ENCODE data around the gene CCDC80.
"Not testable (repeated sequence)": the region's sequence is repeated elsewhere in the genome, so short reads cannot be mapped to it uniquely, and the experiment has no call there.

Gene CCDC80

GRCh38 chr3:112569265-112569664 lies 71.7 kb downstream of the CCDC80 start:
- no peaks in the 10 kb centered on the region for H3K9me3 ChIP-seq (ENCODE audit: control insufficient read depth, insufficient read depth, low read length)
- H3K27me3 ChIP-seq (ENCODE audit: control insufficient read depth, insufficient read depth, low read length) = no peaks in the 10 kb centered on the region
- no peak overlapping the region for H3K4me3 ChIP-seq (ENCODE audit: low read depth, low read length)
- H3K4me1 ChIP-seq (ENCODE audit: control insufficient read depth, insufficient read depth, low read length) = peaks cover 6% of the 10 kb centered on the region
- H3K36me3 ChIP-seq (ENCODE audit: control insufficient read depth, insufficient read depth, low read length) = peaks cover 7% of the 10 kb centered on the region
- no peak overlapping the region for H3K9ac ChIP-seq (ENCODE audit: low read depth, low read length)

GRCh38 chr3:112568642-112569041 lies 72.3 kb downstream of the CCDC80 start:
- H3K9me3 ChIP-seq (ENCODE audit: control insufficient read depth, insufficient read depth, low read length) = no peaks in the 10 kb centered on the region
- H3K4me1 ChIP-seq (ENCODE audit: control insufficient read depth, insufficient read depth, low read length) = peaks cover 8% of the 10 kb centered on the region
- H3K9ac ChIP-seq (ENCODE audit: low read depth, low read length) = no peak overlapping the region
- H3K4me3 ChIP-seq (ENCODE audit: low read depth, low read length) = no peak overlapping the region
- H3K27me3 ChIP-seq (ENCODE audit: control insufficient read depth, insufficient read depth, low read length) = no peaks in the 10 kb centered on the region
- H3K36me3 ChIP-seq (ENCODE audit: control insufficient read depth, insufficient read depth, low read length) = peaks cover 7% of the 10 kb centered on the region

DNA sequence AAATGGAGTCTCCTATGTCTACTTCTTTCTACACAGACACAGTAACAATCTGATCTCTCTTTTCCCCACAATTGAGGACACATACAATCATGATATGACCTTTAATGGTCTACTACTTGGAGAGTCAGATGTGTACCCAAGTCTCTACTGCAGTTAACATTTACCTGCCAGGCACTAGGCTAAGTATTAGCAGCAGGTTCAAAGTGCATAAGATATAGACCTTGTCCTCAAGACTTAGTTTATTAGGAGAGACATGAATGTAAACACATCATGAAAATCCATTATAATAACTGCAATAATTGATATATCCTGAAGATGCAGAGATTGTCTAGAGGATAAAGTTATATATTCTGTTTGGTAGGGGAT lies 76.0 kb downstream of the CCDC80 start:
- Histone ChIP-seq H3K27me3 (ENCODE audit: control insufficient read depth, insufficient read depth, low read length) (no peaks in the 10 kb centered on the region), H3K9me3 (ENCODE audit: control insufficient read depth, insufficient read depth, low read length) (no peaks in the 10 kb centered on the region), H3K4me3 (ENCODE audit: low read depth, low read length) (peak overlapping the region; percentile 27), H3K9ac (ENCODE audit: low read depth, low read length) (no peak overlapping the region), H3K4me1 (ENCODE audit: control insufficient read depth, insufficient read depth, low read length) (peaks cover 12% of the 10 kb centered on the region), H3K36me3 (ENCODE audit: control insufficient read depth, insufficient read depth, low read length) (no peaks in the 10 kb centered on the region)

DNA sequence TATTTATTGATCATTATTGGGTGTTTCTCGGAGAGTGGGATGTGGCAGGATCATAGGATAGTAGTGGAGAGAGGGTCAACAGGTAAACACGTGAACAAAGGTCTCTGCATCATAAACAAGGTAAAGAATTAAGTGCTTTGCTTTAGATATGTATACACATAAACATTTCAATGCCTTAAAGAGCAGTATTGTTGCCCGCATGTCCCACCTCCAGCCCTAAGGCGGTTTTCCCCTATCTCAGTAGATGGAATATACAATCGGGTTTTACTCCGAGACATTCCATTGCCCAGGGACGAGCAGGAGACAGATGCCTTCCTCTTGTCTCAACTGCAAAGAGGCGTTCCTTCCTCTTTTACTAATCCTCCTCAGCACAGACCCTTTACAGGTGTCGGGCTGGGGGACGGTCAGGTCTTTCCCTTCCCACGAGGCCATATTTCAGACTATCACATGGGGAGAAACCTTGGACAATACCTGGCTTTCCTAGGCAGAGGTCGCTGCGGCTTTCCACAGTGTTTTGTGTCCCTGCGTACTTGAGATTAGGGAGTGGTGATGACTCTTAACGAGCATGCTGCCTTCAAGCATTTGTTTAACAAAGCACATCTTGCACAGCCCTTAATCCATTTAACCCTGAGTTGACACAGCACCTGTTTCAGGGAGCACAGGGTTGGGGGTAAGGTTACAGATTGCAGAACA lies 76.5 kb downstream of the CCDC80 start:
- not testable (repeated sequence) for H3K36me3 ChIP-seq (ENCODE audit: control insufficient read depth, insufficient read depth, low read length); H3K9ac ChIP-seq (ENCODE audit: low read depth, low read length); H3K9me3 ChIP-seq (ENCODE audit: control insufficient read depth, insufficient read depth, low read length); H3K27me3 ChIP-seq (ENCODE audit: control insufficient read depth, insufficient read depth, low read length)
- H3K4me3 ChIP-seq (ENCODE audit: low read depth, low read length) = peak overlapping the region; percentile 97
- peaks cover 17% of the 10 kb centered on the region for H3K4me1 ChIP-seq (ENCODE audit: control insufficient read depth, insufficient read depth, low read length)

GRCh38 chr3:112561734-112562529 lies 79.0 kb downstream of the CCDC80 start, which contains the start of the genes ATG3 and SLC35A5:
Gene ATG3 (minus strand): TSS chr3:112561962. CDS start chr3:112561528, 434 bp downstream.
Gene SLC35A5 (plus strand): TSS chr3:112562045. CDS start chr3:112563404, 1,359 bp downstream.
- peak within 1 kb of the TSS; percentile 67 for H3K9ac ChIP-seq (ENCODE audit: low read depth, low read length)
- H3K27me3 ChIP-seq (ENCODE audit: control insufficient read depth, insufficient read depth, low read length) = no peaks in the 10 kb centered on the region
- H3K36me3 ChIP-seq (ENCODE audit: control insufficient read depth, insufficient read depth, low read length) = no peaks in the 10 kb centered on the region
- H3K4me3 ChIP-seq (ENCODE audit: low read depth, low read length) = peak within 1 kb of the TSS; percentile 97
- H3K9me3 ChIP-seq (ENCODE audit: control insufficient read depth, insufficient read depth, low read length) = no peaks in the 10 kb centered on the region
- peaks cover 20% of the 10 kb centered on the region for H3K4me1 ChIP-seq (ENCODE audit: control insufficient read depth, insufficient read depth, low read length)

DNA sequence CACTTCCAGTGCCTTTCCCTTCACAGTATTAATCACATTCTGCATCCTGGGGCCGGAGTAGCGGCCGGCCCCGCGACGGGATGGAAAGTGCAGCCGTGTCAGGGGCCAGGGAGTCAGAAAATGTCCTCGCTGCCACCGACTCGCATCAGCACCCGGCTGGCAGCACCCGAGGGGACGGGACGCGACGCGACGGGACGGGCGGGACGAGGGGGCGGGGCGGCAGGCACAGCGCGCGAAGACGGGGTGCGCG lies 79.5 kb downstream of the CCDC80 start:
- peak overlapping the region; percentile 97 for H3K4me3 ChIP-seq (ENCODE audit: low read depth, low read length)
- H3K36me3 ChIP-seq (ENCODE audit: control insufficient read depth, insufficient read depth, low read length) = no peaks in the 10 kb centered on the region
- H3K9me3 ChIP-seq (ENCODE audit: control insufficient read depth, insufficient read depth, low read length) = no peaks in the 10 kb centered on the region
- H3K9ac ChIP-seq (ENCODE audit: low read depth, low read length) = peak overlapping the region; percentile 67
- H3K27me3 ChIP-seq (ENCODE audit: control insufficient read depth, insufficient read depth, low read length) = no peaks in the 10 kb centered on the region
- H3K4me1 ChIP-seq (ENCODE audit: control insufficient read depth, insufficient read depth, low read length) = peaks cover 20% of the 10 kb centered on the region

DNA sequence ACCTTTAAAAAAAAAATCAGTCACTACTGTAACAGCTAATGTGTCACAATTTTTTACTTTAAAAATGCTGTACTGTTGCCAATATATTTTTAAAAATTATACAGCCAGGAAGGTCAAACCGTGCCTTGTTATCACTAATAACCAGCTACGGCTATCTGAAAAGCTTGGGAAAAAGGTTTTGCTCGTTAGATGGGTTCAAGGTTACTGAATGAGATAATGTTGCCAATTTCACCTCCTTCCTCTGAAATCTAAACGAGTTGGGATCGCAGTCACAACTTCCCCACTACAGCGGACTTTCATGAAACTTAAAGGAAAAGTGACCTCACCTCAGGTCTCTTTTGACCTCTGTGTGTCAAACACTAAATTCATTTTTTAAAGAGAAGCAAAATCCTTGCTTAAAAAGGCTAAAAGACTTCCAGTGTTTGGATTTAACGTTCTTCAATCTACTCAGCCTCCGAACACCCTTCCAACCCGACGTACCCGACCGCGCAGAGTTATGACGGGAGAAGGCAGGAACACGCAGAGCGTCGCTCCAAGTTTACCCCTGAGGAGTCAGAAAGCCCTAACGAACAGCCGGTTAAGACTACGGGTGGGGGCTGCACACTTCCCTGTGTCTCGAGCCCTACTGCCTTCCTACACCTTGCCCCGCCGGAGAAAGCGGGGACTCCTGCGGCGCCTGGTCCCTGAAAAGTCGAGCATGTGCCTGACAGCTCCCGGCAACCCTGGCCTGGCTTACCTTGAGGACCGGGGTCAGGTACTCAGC lies 80.0 kb downstream of the CCDC80 start:
- peaks cover under 1% of the 10 kb centered on the region for H3K36me3 ChIP-seq (ENCODE audit: control insufficient read depth, insufficient read depth, low read length)
- no peaks in the 10 kb centered on the region for H3K27me3 ChIP-seq (ENCODE audit: control insufficient read depth, insufficient read depth, low read length)
- peak overlapping the region; percentile 97 for H3K4me3 ChIP-seq (ENCODE audit: low read depth, low read length)
- H3K4me1 ChIP-seq (ENCODE audit: control insufficient read depth, insufficient read depth, low read length) = peaks cover 20% of the 10 kb centered on the region
- H3K9me3 ChIP-seq (ENCODE audit: control insufficient read depth, insufficient read depth, low read length) = no peaks in the 10 kb centered on the region
- H3K9ac ChIP-seq (ENCODE audit: low read depth, low read length) = peak overlapping the region; percentile 67

DNA sequence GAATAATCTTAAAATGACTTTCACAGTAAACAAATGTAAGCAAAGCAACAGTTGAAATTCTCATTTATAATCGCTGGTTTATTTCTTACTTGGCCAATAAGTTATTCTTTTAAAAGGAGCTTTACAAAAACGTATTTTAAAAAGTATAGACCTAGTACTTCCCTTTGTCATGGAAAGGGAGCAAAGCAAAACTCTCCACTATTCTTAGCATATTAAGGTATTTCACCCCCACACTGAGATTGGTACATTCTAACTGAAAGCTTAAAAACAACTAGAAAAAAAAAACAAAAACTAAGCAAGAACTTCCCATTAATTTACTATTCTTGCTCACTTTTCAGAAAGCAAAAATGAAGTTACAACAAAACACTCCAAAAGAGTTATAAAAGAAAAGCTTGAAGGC lies 80.6 kb downstream of the CCDC80 start:
- H3K27me3 ChIP-seq (ENCODE audit: control insufficient read depth, insufficient read depth, low read length) = no peaks in the 10 kb centered on the region
- H3K9me3 ChIP-seq (ENCODE audit: control insufficient read depth, insufficient read depth, low read length) = no peaks in the 10 kb centered on the region
- peaks cover 2% of the 10 kb centered on the region for H3K36me3 ChIP-seq (ENCODE audit: control insufficient read depth, insufficient read depth, low read length)
- peaks cover 19% of the 10 kb centered on the region for H3K4me1 ChIP-seq (ENCODE audit: control insufficient read depth, insufficient read depth, low read length)
- no peak overlapping the region for H3K9ac ChIP-seq (ENCODE audit: low read depth, low read length)
- peak overlapping the region; percentile 97 for H3K4me3 ChIP-seq (ENCODE audit: low read depth, low read length)

- no peaks in the 10 kb centered on the region for H3K27me3 ChIP-seq (ENCODE audit: control insufficient read depth, insufficient read depth, low read length)
- peaks cover 8% of the 10 kb centered on the region for H3K4me1 ChIP-seq (ENCODE audit: control insufficient read depth, insufficient read depth, low read length)
- no peak overlapping the region for H3K4me3 ChIP-seq (ENCODE audit: low read depth, low read length)
- H3K9me3 ChIP-seq (ENCODE audit: control insufficient read depth, insufficient read depth, low read length) = no peaks in the 10 kb centered on the region
- peaks cover 2% of the 10 kb centered on the region for H3K36me3 ChIP-seq (ENCODE audit: control insufficient read depth, insufficient read depth, low read length)
- no peak overlapping the region for H3K9ac ChIP-seq (ENCODE audit: low read depth, low read length)
Observed at GRCh38 chr3:112557976-112558375, 83.0 kb downstream of the CCDC80 start.

DNA sequence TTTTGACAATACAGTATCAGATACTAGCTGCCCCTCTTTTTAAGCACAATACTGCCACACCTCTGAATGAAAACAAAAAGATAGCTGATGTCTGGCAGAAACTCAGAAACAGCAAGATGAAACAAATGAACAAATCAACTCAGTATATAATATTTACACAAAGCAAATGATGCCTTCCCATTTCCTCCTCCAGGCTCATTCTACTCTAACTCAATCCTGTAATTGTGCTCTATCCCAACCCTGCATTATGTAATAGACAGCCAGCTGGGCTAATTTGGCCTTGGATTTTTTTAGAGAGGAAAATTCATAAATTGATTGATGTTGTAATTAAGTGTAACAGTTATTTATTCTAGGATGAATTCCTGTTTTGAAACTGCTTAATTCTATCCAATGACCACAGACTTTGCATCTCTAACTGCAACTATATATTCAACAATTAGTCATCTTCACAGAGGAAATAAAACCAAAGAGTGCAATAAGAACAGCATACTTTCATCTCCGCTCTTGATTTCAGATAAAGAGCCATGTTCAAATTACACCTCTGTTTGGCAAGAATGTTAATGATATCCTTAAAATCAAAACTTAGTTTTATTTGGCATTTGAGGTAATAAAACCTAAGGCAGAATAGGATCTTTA lies 85.3 kb downstream of the CCDC80 start:
- no peak overlapping the region for H3K9ac ChIP-seq (ENCODE audit: low read depth, low read length)
- H3K36me3 ChIP-seq (ENCODE audit: control insufficient read depth, insufficient read depth, low read length) = peaks cover 2% of the 10 kb centered on the region
- no peaks in the 10 kb centered on the region for H3K27me3 ChIP-seq (ENCODE audit: control insufficient read depth, insufficient read depth, low read length)
- peaks cover 8% of the 10 kb centered on the region for H3K4me1 ChIP-seq (ENCODE audit: control insufficient read depth, insufficient read depth, low read length)
- no peaks in the 10 kb centered on the region for H3K9me3 ChIP-seq (ENCODE audit: control insufficient read depth, insufficient read depth, low read length)
- H3K4me3 ChIP-seq (ENCODE audit: low read depth, low read length) = no peak overlapping the region

DNA sequence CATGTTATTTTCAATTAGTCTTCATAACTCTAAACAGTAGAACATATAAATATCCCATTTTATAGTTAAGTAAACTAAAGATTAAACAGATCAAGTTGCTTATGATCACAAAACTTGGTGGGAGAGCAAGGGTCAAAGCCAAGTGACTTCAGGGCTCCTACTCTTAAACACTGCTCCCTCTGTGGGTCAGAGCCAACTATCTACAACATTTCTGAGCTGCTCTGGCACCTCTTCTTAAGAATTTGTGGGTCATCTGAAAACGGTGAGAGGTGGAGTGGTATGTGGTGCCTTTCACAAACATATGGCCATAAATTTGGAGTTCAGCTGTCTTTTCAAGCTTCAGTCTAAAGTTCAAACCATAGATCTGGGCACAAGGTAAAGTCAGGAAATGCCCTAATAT lies 90.1 kb downstream of the CCDC80 start:
- H3K9ac ChIP-seq (ENCODE audit: low read depth, low read length) = no peak overlapping the region
- H3K4me1 ChIP-seq (ENCODE audit: control insufficient read depth, insufficient read depth, low read length) = no peaks in the 10 kb centered on the region
- H3K27me3 ChIP-seq (ENCODE audit: control insufficient read depth, insufficient read depth, low read length) = no peaks in the 10 kb centered on the region
- peaks cover under 1% of the 10 kb centered on the region for H3K36me3 ChIP-seq (ENCODE audit: control insufficient read depth, insufficient read depth, low read length)
- H3K4me3 ChIP-seq (ENCODE audit: low read depth, low read length) = no peak overlapping the region
- H3K9me3 ChIP-seq (ENCODE audit: control insufficient read depth, insufficient read depth, low read length) = no peaks in the 10 kb centered on the region
